Daoy (cell line): ENCODE results near the gene LCN2. TPM values are rescaled to one million over a fixed set of nuclear protein-coding genes. Genes with fewer than 3 reads are reported as not detected.
"Not testable (repeated sequence)": the region's sequence is repeated elsewhere in the genome, so short reads cannot be mapped to it uniquely, and the experiment has no call there.

Experiments
- DNase-seq: peaks from one replicate; pipeline ENCODE4 v3.0.0-alpha.2; 2015; ENCODE audit warnings: low read depth
- total RNA-seq: library from RNA; depleted of rRNA; stranded (reverse); fragments of >200 nt; shearing (Covaris generic); gene quantifications from 2 replicates; pipeline ENCODE4 v1.2.3, GENCODE V29; 2014; rRNA removed

LCN2 gene
- not detected in 2 replicates for total RNA-seq

- DNase-seq = no peak
Measured at GRCh38 chr9:128149001-128149701, at the start of gene LCN2. LCN2 (plus strand) TSS chr9:128149453; CDS start chr9:128149526, 73 bp downstream.

GRCh38 chr9:128099932-128100491 is 49.2 kb upstream of the LCN2 start:
- no peak for DNase-seq

- no peak for DNase-seq
Measured at GRCh38 chr9:128100581-128100980, 48.7 kb upstream of the LCN2 start.

DNA sequence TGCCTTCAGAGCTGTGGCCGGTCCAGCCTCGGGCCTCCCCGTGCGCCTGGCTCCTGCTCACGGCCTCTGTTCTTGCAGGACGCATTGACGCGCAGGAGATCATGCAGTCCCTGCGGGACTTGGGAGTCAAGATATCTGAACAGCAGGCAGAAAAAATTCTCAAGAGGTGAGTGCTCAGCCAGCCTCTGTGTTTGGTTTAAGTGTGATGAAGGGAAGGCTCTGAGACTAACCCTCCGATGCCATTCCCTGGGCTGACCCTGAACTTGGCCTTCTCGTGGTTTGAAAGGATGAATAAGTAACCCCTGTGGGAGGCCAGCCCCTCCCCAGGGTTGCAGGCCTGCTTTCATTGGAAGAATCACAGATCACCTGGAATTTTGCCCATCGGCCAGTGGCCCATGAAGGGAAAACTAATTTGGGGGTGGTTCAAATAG is 48.0 kb upstream of the LCN2 start:
- no peak for DNase-seq

DNA sequence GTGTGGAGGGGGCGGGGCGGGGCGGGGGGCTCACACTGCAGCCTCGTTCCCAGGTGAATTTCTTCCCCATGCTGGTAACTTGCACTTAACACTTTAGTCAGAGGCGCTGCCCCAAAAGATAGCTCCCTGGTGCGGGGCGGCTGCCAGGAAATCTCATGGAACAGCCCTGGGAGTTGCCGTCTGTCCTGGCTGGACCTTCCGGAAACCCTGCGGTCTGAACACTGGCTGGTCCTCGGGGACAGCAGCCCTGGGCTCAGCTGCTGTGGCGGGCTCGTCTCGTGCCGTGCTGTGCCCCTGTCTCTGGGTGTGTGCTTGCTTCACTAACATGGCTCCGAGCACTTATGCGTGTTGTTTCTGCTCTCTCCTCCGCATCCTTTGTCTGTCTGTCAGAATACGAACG is 47.6 kb upstream of the LCN2 start:
- no peak for DNase-seq

- no peak for DNase-seq
Measured at GRCh38 chr9:128102196-128102595, 47.1 kb upstream of the LCN2 start.

DNA sequence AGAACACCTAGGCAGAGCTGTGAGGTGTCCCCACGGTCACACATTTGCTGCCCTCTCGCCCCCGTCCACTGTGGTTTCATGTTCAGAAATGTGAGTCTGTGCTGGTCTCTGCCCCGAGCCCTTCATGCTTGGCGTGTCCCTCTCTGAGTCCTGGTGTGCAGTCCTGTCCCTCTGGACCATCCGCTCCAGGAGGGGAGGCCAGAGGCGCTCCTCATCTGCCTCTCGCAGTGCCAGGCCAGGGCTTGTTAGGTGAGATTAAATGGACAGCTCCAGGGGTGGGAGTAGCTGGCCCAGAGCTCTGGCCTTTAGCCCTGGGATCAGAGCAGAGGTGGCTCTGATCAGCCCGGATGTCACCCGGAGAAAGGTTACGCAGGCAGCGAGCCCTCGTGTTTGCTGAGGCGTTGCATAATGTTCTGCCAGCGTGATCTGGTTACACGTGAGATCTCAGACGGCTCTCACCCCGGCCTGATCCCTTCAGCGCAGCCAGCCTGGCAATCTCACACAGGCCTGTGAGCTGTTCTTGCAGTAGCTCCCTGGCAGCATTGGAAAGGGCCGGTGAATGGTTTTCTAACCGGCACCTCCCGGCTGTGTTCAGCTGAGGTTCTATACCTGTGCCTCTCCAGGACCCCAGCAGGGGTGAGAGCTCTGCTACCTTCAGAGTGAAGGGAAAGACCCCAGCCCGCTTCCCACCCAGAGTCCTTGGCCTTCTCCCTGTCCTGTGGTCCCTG is 46.2 kb upstream of the LCN2 start:
- no peak for DNase-seq

- DNase-seq = no peak
Measured at GRCh38 chr9:128103589-128103962, 45.7 kb upstream of the LCN2 start.

- DNase-seq = no peak
Measured at GRCh38 chr9:128104171-128104618, 45.1 kb upstream of the LCN2 start.

DNA sequence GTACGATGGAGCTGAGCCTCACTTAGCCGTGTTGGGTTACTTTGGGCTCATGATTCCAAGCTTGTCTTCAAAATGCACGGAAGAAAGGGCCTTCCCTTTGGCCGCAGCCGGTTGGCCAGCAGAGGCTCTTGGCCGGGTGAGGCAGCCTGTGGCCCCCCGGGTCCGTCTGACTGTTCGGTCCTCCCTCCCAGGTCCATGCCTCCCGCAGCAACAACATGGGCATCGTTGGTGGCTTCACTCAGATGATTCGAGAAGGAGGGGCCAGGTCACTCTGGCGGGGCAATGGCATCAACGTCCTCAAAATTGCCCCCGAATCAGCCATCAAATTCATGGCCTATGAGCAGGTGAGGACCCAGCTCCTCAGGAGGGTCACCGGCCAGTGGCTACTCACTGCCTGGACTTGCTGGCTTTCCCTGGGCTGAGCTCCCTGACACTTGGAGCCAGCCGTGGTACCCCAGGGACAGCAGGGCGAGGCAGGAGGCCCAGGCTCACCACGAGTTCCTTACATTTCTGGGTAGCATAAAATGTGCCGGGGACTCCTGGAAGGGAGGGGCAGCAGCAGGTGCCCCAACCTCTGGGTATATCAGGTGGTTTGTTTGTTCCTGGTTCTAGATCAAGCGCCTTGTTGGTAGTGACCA is 43.6 kb upstream of the LCN2 start:
- DNase-seq = no peak

- DNase-seq = no peak
Measured at GRCh38 chr9:128106181-128106939, 42.9 kb upstream of the LCN2 start.

- no peak for DNase-seq
Measured at GRCh38 chr9:128106940-128107467, 42.2 kb upstream of the LCN2 start.

GRCh38 chr9:128107468-128108268 is 41.6 kb upstream of the LCN2 start:
- no peak for DNase-seq

- DNase-seq = no peak
Measured at GRCh38 chr9:128108269-128109049, 40.8 kb upstream of the LCN2 start.

DNA sequence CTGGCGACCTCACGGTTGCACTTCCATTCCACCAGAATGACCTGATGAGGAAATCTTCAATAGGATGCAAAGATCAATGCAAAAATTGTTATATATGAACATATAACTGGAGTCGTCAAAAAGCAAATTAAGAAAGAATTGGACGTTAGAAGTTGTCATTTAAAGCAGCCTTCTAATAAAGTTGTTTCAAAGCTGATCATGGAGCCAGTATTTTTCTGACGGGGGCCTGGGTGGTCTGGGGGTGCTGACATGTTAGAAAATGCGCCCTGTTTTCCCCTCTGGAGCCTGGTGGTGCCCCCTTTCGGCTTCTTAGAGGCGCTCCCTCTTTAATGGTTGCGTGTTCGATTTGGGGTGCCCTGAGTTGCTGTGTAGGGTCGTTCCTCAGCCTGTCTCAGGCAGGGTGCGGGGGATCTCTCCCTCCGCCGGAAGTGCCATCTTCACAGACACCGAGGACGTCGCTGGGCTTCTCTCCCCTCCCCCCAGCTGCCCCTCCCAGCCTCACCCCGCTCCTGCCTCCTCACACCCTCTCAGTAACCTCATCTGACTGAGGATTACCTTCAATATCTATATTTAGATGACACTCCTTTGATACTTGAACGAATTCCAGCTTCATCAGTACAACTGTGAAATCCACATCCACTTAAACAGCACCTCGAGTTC is 40.1 kb upstream of the LCN2 start:
- DNase-seq = no peak

DNA sequence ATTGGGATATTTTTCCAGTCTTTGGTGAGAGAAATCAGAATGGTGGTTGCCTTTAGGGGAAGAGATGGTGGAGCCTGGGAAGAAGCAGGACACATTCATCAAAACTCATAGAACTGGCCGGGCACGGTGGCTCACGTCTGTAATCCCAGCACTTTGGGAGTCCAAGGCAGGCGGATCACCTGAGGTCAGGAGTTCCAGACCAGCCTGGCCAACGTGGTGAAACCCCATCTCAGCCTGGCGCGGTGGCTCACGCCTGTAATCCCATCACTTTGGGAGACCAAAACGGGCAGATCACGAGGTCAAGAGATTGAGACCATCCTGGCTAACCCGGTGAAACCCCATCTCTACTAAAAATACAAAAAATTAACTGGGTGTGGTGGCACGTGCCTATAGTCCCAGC is 37.5 kb upstream of the LCN2 start:
- not testable (repeated sequence) for DNase-seq

GRCh38 chr9:128113526-128114325 is 35.5 kb upstream of the LCN2 start:
- no peak for DNase-seq
